GM12892 (cell line): ENCODE measurements around the gene TSSK3.
"Not testable (repeated sequence)": the region's sequence is repeated elsewhere in the genome, so short reads cannot be mapped to it uniquely, and the experiment has no call there.

ENCODE experiments used
- POLR2A ChIP-seq: IDR thresholded peaks from 2 replicates; pipeline ENCODE4 v1.6.1; 2011; ENCODE audit warnings: low read depth, low read length, control low read depth
- POLR2AphosphoS5 ChIP-seq: IDR thresholded peaks from 2 replicates; pipeline ENCODE4 v1.6.1; 2011; ENCODE audit warnings: low read depth, low read length, control low read depth
- TAF1 ChIP-seq: IDR thresholded peaks from 2 replicates; pipeline ENCODE4 v1.6.1; 2011; ENCODE audit warnings: low read depth, mild to moderate bottlenecking, control low read depth, low read length, borderline replicate concordance

DNA sequence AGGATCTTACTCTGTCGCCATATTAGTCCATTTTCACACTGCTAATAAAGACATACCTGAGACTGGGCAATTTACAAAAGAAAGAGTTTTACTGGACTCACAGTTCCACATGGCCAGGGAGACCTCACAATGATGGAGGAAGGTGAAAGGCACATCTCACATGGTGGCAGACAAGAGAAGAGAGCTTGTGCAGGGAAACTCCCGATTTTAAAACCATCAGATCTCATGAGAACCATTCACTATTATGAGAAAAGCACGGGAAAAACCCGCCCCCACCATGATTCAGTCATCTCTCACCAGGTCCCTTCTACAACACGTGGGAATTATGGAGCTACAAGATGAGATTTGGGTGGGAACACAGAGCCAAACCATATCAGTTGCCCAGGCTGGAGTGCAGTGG is 34.2 kb downstream of the TSSK3 start:
- TF ChIP-seq POLR2A, POLR2AphosphoS5, TAF1: not testable (repeated sequence)
